SHP77 (cell line): Measurements from ENCODE around the gene DOCK2.
"Not testable (repeated sequence)": the region's sequence is repeated elsewhere in the genome, so short reads cannot be mapped to it uniquely, and the experiment has no call there.

Experiments
- DNase-seq, 2 experiments: peaks; one replicate each; lab custom pipeline; 2025; lab: John Stamatoyannopoulos, UW

The DOCK2 gene

DNA sequence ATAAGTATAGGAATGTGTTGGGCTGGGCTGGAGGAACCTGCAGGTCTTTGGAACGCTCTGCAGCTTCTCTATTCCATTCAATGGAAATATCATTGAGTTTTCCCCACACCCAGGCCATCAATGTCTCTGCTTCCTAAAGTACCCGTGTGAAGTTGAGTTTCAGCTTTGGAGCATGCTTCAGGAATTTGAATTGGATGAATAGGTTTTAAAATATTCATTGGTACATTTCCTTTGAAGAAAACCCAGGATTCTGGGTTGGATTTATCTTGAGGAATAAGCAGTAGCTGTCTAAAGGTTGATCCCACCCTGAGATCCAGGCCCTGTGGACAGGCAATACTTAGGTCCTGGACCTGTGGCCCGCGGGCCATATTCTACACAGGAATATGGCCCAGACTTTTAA, 306.0 kb downstream of the DOCK2 start:
- no peak for DNase-seq

- DNase-seq, result no peak
These were observed 307.0 kb downstream of the DOCK2 start for GRCh38 chr5:169944115-169944514.

DNA sequence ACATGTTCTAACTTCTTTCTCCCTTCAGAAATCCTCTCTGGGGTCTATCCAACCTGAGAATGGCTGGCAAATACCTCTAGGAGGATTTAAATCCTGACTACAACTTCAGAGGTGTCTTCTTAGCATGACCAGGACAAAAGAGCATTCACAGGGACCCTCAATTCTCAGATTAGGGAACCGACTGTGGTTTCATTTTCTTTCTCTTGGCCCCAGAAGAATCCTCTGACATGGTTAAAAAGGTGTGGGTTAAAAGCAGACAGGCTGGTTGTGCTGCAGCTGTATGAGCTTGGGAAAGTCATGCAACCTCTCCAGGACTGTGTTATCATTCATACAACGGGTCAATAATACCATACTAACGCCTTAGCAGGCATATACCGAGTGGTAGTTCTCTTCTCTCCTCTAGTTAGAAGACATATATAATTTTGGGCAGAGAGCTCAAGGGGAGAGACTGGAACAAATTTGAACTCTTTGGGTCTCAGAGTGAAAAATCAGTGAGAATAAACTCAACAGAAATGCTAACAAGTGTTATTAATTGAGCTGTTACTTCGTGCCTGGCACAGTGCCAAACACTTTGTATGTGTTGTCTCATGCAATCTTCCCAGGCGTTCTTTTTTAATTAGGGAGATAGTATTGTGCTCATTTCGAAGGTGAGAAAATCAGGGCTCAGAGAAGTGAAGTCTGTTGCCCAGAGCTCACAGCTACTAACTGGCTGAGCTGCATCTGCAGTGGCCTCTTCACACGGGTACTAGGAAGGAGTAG, 308.0 kb downstream of the DOCK2 start:
- no peak for DNase-seq

- no peak for DNase-seq
These were observed 308.8 kb downstream of the DOCK2 start for GRCh38 chr5:169945831-169946261.

- DNase-seq, result no peak
These were observed 309.7 kb downstream of the DOCK2 start for GRCh38 chr5:169946743-169947295.

- DNase-seq, result no peak
These were observed 313.3 kb downstream of the DOCK2 start for GRCh38 chr5:169950333-169950732.

GRCh38 chr5:169953196-169953595, 316.1 kb downstream of the DOCK2 start:
- not testable (repeated sequence) for DNase-seq

GRCh38 chr5:169954786-169955185, 317.7 kb downstream of the DOCK2 start:
- no peak for DNase-seq

DNA sequence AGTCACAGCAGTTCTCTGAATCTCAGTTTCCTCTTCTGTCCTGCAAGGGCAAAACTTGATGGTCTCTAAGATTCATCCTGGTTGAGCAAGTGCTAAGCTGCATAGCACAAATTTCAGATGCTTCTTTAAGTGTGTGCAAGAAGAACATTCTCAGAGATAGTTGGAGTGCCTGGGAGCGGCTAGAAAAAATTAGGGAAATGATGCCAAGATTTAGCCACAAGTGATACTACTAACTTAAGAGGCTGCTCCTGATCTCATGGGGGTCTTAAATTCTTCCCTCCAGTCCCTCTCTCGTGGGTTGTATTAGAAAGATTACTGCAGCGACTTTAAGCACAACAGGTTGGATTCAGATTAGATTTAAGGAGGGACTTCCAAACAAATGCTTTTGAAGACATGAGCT, 319.1 kb downstream of the DOCK2 start:
- DNase-seq, result no peak

DNA sequence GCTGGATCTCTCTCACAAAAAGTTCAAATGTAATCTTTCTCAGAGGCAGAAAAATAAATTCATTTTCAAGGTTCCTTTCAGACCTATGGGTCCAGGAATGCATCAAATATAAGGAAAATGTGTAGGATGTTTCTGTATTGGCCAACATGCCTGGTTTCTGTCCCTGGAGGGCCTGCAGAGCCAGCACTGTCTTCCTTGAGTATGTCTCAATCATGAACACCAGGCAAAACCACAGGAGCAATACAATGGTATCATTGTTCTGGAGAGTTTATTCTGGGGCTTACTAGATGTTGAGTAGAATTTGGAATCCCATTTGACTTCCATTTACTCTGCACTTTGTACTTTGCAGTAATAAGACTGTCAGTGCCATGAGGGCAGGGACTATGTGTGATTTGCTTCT, 319.7 kb downstream of the DOCK2 start:
- DNase-seq, result no peak

- no peak for DNase-seq
These were observed 321.2 kb downstream of the DOCK2 start for GRCh38 chr5:169958278-169958677.

DNA sequence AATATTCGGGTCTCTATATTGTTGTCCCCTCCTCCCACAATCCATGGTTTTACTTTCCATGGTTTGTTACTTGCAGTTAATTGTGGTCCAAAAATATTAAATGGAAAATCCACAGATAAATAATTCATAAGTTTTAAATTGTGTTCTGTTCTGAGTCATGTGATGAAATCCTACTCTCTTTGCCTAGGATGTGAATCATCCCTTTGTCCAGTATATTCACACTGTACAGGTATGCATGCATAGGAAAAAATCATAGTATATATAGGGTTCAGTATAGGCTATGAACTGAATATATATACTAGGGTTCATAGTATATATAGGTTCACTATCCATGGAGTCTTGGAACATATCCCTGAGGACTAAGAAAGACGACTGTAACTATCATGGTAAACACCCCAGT, 323.6 kb downstream of the DOCK2 start:
- no peak for DNase-seq

DNA sequence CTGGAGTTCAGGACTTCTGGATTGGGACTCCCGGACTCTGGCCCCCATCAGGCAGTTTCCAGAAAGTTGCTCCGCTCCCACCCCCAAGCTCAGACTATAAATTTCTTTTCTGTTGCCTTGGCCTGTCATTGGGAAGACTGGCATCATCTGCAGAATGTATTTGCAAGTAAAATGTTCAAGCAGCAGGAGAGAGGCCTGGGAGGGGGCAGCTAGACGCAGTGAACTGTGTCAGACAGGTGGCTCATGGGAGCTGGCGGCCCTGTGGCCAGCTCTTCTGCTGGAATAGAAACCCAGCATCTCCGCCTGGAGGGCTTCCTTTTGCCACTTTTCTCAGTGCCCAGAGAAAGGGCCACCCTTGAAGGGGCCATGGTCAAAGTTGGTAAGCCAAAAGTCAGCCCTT, 327.2 kb downstream of the DOCK2 start:
- DNase-seq, result no peak

DNA sequence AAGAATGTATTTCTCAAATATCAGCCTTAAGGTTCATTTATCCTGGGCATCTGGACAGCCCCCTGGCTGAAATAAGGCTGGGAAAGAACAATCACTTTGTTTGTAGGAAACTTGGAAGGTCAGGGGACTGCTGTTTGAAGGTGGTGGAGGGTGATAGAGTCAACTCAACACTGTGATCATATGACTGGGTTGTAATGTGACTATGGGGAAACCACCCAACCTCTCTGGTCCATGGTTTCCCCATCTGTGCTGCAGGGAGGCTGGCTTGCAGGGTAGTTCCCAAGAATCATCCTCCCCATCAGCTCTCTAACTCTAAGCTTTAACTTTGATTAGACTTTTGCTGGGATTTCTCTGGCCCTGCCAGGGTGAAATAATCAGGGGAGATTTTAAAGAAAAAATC, 333.3 kb downstream of the DOCK2 start:
- DNase-seq, result no peak

GRCh38 chr5:169970911-169971765, 334.1 kb downstream of the DOCK2 start:
- no peak for DNase-seq

- DNase-seq, result no peak
These were observed 334.7 kb downstream of the DOCK2 start for GRCh38 chr5:169971780-169972179.

- DNase-seq, result no peak
These were observed 336.0 kb downstream of the DOCK2 start for GRCh38 chr5:169973056-169973455.

DNA sequence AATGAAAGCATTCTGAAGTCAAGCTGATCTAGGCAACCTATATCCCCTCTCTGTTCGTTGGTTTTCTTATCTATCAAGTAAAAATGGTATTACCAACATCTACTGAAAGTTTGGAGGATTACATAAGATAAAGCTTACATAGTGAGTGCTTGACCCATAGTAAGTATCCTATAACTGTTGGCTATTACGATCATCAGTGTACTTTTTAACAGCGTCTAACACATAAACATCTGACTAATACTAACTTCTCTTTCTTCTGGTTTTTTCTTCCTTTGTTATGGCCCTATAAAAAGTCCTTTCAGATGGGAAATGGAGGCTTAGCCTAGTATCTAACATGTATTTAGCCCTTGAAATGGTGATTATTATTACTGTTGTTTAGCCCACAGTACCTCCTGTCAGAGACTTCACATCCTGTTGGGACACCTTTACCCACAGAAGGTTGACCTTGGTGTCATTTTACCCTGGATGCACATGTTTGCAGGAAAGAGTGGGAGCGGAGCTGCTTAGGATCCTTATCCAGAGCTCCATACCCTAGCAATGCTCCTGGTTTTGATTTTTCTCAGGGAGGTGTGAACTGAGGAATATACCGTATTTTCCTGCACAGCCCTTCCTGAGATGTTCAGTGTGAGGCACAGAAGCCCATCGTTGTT, 337.2 kb downstream of the DOCK2 start:
- no peak for DNase-seq

GRCh38 chr5:169978714-169979113, 341.6 kb downstream of the DOCK2 start:
- no peak for DNase-seq

GRCh38 chr5:169979871-169980270, 342.8 kb downstream of the DOCK2 start:
- DNase-seq, result no peak

GRCh38 chr5:169980418-169981053, 343.5 kb downstream of the DOCK2 start, which contains the start of gene INSYN2B:
INSYN2B (minus strand) TSS chr5:169980495; CDS start chr5:169883898, 96,597 bp downstream.
- DNase-seq, result peak in 1 of 2 experiments; percentile 13

GRCh38 chr5:169988206-169988605, 351.1 kb downstream of the DOCK2 start:
- no peak for DNase-seq
